Calu3 (cell line): ENCODE results near the gene ADGRF5. TPM values are rescaled to one million over a fixed set of nuclear protein-coding genes. Genes with fewer than 3 reads are reported as not detected.

Experiments
- BruUV-seq: library from RNA; stranded (reverse); fragments of 400-500 nt; replicated peaks from 2 replicates; lab custom pipeline; 2021; lab: Mats Ljungman, UMichigan
- CTCF ChIA-PET: fragments of 300-600 bp; sonication (Branson Sonifier 250); formaldehyde crosslinking; loops from one replicate; lab custom pipeline; 2022; ENCODE audit warnings: antibody characterized with exemption; lab: Charles Lee
- DNase-seq: peaks from one replicate; pipeline ENCODE4 v3.0.0; 2022
- H3K27ac Mint-ChIP-seq: one replicate; pipeline ENCODE4 v1.8.0; 2022; ENCODE audit warnings: mixed read lengths; ENCODE audit not compliant: unreplicated experiment
- H3K27me3 Mint-ChIP-seq: one replicate; pipeline ENCODE4 v1.8.0; 2022; ENCODE audit warnings: mixed read lengths; ENCODE audit not compliant: unreplicated experiment
- H3K36me3 Mint-ChIP-seq: one replicate; pipeline ENCODE4 v1.8.0; 2022; ENCODE audit warnings: mild to moderate bottlenecking, moderate library complexity, mixed read lengths; ENCODE audit not compliant: insufficient read depth, unreplicated experiment
- H3K4me1 Mint-ChIP-seq: one replicate; pipeline ENCODE4 v1.8.0; 2022; ENCODE audit warnings: mild to moderate bottlenecking, low read depth, mixed read lengths; ENCODE audit not compliant: unreplicated experiment
- H3K4me3 Mint-ChIP-seq: one replicate; pipeline ENCODE4 v1.8.0; 2022; ENCODE audit warnings: mild to moderate bottlenecking, low read depth, moderate library complexity, mixed read lengths; ENCODE audit not compliant: unreplicated experiment
- H3K9me3 Mint-ChIP-seq: one replicate; pipeline ENCODE4 v1.8.0; 2022; ENCODE audit warnings: low read depth, mixed read lengths; ENCODE audit not compliant: unreplicated experiment
- intact Hi-C: fragments of 100-400 bp; cut with micrococcal nuclease; formaldehyde crosslinking; loops from one replicate; pipeline ENCODE4 v1.10.0; 2022; ENCODE audit not compliant: unreplicated experiment
- total RNA-seq: library from RNA; stranded (reverse); gene quantifications from 2 replicates; pipeline ENCODE4 v1.2.3, GENCODE V29; 2022
- TF ChIP-seq, protein P1 (sequence below): fragments of 200-600 bp; IDR thresholded peaks from one replicate; pipeline ENCODE4 v1.8.0; 2022; ENCODE audit warnings: antibody characterized with exemption; ENCODE audit not compliant: unreplicated experiment

ADGRF5 gene
- total RNA-seq, 1 experiment from 2014 or later: 0.24 TPM

- Mint-ChIP-seq H3K27ac (no peak overlapping the region), H3K27me3 (no peaks in the 10 kb centered on the region), H3K36me3 (no peaks in the 10 kb centered on the region), H3K4me1 (peaks cover 9% of the 10 kb centered on the region), H3K4me3 (no peak overlapping the region), H3K9me3 (no peaks in the 10 kb centered on the region)
- TF ChIP-seq, protein P1, sequence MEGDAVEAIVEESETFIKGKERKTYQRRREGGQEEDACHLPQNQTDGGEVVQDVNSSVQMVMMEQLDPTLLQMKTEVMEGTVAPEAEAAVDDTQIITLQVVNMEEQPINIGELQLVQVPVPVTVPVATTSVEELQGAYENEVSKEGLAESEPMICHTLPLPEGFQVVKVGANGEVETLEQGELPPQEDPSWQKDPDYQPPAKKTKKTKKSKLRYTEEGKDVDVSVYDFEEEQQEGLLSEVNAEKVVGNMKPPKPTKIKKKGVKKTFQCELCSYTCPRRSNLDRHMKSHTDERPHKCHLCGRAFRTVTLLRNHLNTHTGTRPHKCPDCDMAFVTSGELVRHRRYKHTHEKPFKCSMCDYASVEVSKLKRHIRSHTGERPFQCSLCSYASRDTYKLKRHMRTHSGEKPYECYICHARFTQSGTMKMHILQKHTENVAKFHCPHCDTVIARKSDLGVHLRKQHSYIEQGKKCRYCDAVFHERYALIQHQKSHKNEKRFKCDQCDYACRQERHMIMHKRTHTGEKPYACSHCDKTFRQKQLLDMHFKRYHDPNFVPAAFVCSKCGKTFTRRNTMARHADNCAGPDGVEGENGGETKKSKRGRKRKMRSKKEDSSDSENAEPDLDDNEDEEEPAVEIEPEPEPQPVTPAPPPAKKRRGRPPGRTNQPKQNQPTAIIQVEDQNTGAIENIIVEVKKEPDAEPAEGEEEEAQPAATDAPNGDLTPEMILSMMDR: no peak
- CTCF ChIA-PET: interaction anchor here (0.7 to 1.0 kb wide), 2 partner anchors 9 to 28 kb away, joined by 3 to 7 read pairs; no protein-coding TSS in a partner anchor
- DNase-seq: no peak
- BruUV-seq: no TSS peak
- intact Hi-C loops: no loop called here
These were observed 23.7 kb downstream of the ADGRF5 start for GRCh38 chr6:46898006-46898405.

DNA sequence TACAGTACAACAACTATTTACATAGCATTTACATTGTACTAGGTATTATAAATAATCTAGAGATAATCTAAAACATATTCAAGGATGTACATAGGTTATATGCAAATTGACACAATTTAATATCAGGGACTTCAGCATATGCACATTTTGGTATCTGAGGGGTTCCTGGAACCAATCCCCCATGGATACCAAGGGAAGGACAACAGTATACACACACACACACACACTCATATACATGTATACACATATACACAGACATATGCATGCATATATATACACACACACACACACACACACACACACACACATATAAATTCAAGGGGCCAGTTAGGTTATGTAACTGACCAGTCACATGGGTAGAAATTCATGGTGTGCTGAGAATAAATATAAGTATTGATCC, 24.9 kb downstream of the ADGRF5 start:
- Mint-ChIP-seq H3K27me3 (no peaks in the 10 kb centered on the region), H3K9me3 (no peaks in the 10 kb centered on the region), H3K36me3 (no peaks in the 10 kb centered on the region), H3K4me1 (peaks cover 6% of the 10 kb centered on the region), H3K4me3 (no peak overlapping the region), H3K27ac (no peak overlapping the region)
- no TSS peak for BruUV-seq
- no peak for DNase-seq
- intact Hi-C loops: no loop called here
- TF ChIP-seq, protein P1: no peak
- CTCF ChIA-PET: no interaction called here

- CTCF ChIA-PET: no interaction called here
- no peaks in the 10 kb centered on the region for H3K9me3 Mint-ChIP-seq
- H3K4me1 Mint-ChIP-seq: no peaks in the 10 kb centered on the region
- H3K4me3 Mint-ChIP-seq: no peak overlapping the region
- H3K27ac Mint-ChIP-seq: no peak overlapping the region
- DNase-seq: no peak
- no peaks in the 10 kb centered on the region for H3K27me3 Mint-ChIP-seq
- no peaks in the 10 kb centered on the region for H3K36me3 Mint-ChIP-seq
- intact Hi-C loops: no loop called here
- TF ChIP-seq, protein P1: no peak
- BruUV-seq: no TSS peak
These were observed 25.8 kb downstream of the ADGRF5 start for GRCh38 chr6:46895930-46896329.

- BruUV-seq: no TSS peak
- Mint-ChIP-seq H3K27ac (no peak overlapping the region), H3K4me3 (no peak overlapping the region), H3K9me3 (no peaks in the 10 kb centered on the region), H3K27me3 (no peaks in the 10 kb centered on the region), H3K36me3 (no peaks in the 10 kb centered on the region), H3K4me1 (no peaks in the 10 kb centered on the region)
- intact Hi-C loops: no loop called here
- TF ChIP-seq, protein P1: no peak
- CTCF ChIA-PET: no interaction called here
- DNase-seq: no peak
These were observed 27.3 kb downstream of the ADGRF5 start for GRCh38 chr6:46894433-46894832.
